Measurements from ENCODE around the gene NGFR.

Gene NGFR

GRCh38 chr17:49468811-49469385, 26.2 kb upstream of the NGFR start:
- Histone ChIP-seq H3K36me3 (ENCODE audit: control insufficient read depth, insufficient read depth, low read length) (no peaks in the 10 kb centered on the region), H2AFZ (no peak overlapping the region), H3K9me3 (ENCODE audit: control insufficient read depth, low read length) (no peaks in the 10 kb centered on the region), H3K9ac (no peak overlapping the region), H3K4me1 (peaks cover 3% of the 10 kb centered on the region), H3K79me2 (no peaks in the 10 kb centered on the region), H3K27me3 (ENCODE audit: control insufficient read depth, insufficient read depth, low read length) (no peaks in the 10 kb centered on the region), H3K27ac (no peak overlapping the region), H3K4me2 (ENCODE audit: low read length) (no peak overlapping the region), H3K4me3 (ENCODE audit: low read depth, low read length) (no peak overlapping the region)
- TF ChIP-seq CTCF (IDR thresholded peaks at IDR 0.05), result no peak

GRCh38 chr17:49469831-49470810, 25.0 kb upstream of the NGFR start:
- Histone ChIP-seq H3K27me3 (ENCODE audit: control insufficient read depth, insufficient read depth, low read length) (no peaks in the 10 kb centered on the region), H3K27ac (no peak overlapping the region), H3K4me1 (peaks cover 3% of the 10 kb centered on the region), H3K36me3 (ENCODE audit: control insufficient read depth, insufficient read depth, low read length) (no peaks in the 10 kb centered on the region), H3K79me2 (no peaks in the 10 kb centered on the region), H2AFZ (peak overlapping the region; percentile 33), H3K4me2 (ENCODE audit: low read length) (no peak overlapping the region), H3K9ac (no peak overlapping the region), H3K4me3 (ENCODE audit: low read depth, low read length) (no peak overlapping the region), H3K9me3 (ENCODE audit: control insufficient read depth, low read length) (no peaks in the 10 kb centered on the region)
- no peak for TF ChIP-seq CTCF (IDR thresholded peaks at IDR 0.05)

DNA sequence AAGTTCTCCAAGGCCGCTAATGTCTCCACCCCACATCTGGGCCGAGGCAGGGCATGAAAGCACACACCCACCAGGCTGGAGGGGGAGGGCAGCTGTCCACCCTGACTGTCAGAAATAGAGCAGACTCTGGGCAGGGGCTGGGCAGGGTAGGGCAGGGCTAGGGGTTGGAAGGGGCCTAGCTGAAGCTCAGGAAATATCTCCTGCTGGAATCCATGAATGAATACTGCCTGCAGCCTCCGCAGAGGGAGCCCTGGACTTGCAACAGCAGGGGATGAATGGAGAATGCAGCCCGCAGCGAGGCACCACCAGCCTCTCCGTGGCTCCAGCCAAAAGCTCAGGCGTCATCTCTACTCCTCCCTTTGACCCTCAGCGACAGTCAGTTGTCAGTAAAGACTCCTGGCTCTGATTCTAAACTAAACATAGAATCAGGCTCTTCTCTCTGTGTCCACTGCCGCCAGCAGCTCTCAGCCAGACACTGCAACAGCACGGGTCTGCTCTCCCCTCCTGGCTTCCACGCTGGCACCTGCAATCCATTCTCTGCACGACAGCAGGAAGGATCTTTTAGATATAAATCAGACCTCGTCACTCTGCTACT, 23.9 kb upstream of the NGFR start:
- no peaks in the 10 kb centered on the region for H3K36me3 ChIP-seq (ENCODE audit: control insufficient read depth, insufficient read depth, low read length)
- peaks cover 3% of the 10 kb centered on the region for H3K4me1 ChIP-seq
- H3K4me3 ChIP-seq (ENCODE audit: low read depth, low read length), result no peak overlapping the region
- no peak for TF ChIP-seq CTCF (IDR thresholded peaks at IDR 0.05)
- no peaks in the 10 kb centered on the region for H3K27me3 ChIP-seq (ENCODE audit: control insufficient read depth, insufficient read depth, low read length)
- H3K79me2 ChIP-seq, result no peaks in the 10 kb centered on the region
- H3K9me3 ChIP-seq (ENCODE audit: control insufficient read depth, low read length), result no peaks in the 10 kb centered on the region
- no peak overlapping the region for H3K27ac ChIP-seq
- H3K9ac ChIP-seq, result no peak overlapping the region
- peak overlapping the region; percentile 56 for H2AFZ ChIP-seq
- H3K4me2 ChIP-seq (ENCODE audit: low read length), result no peak overlapping the region

GRCh38 chr17:49471769-49472168, 23.3 kb upstream of the NGFR start:
- TF ChIP-seq CTCF (IDR thresholded peaks at IDR 0.05), result no peak
- Histone ChIP-seq H3K27ac (no peak overlapping the region), H3K9me3 (ENCODE audit: control insufficient read depth, low read length) (no peaks in the 10 kb centered on the region), H3K4me1 (peaks cover 3% of the 10 kb centered on the region), H3K4me3 (ENCODE audit: low read depth, low read length) (no peak overlapping the region), H2AFZ (no peak overlapping the region), H3K9ac (no peak overlapping the region), H3K79me2 (no peaks in the 10 kb centered on the region), H3K27me3 (ENCODE audit: control insufficient read depth, insufficient read depth, low read length) (no peaks in the 10 kb centered on the region), H3K4me2 (ENCODE audit: low read length) (no peak overlapping the region), H3K36me3 (ENCODE audit: control insufficient read depth, insufficient read depth, low read length) (no peaks in the 10 kb centered on the region)

Measured in parathyroid adenoma (tissue), 2 donors.